GM20431 (cell line): ENCODE data around the gene TBC1D14.

Experiments used
- in situ Hi-C: fragments of 300-500 bp; cut with MseI, MboI; formaldehyde crosslinking; loops from one replicate; pipeline ENCODE4 v1.15.0; 2020; ENCODE audit warnings: low sequenced_read_pairs; ENCODE audit not compliant: unreplicated experiment

TBC1D14 gene

DNA sequence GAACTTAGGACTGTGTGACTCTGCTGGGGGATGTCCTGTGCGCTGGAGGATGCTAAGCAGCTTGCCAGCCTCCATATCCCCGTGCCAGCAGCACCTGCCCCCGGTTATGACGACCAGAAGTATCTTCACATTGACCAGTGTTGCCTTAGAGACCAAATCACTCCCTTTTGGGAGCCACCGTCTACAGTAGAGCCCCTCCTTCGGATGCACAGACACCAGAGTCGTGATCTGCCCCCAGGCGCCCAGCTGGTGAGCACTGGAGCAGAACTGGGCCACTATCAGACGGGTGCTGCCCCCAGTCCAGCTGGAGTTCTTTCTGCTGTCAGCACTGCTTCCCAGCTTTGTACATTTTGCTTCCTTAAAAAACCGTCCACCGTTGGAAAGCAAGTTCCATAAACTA is 103.5 kb downstream of the TBC1D14 start:
- in situ Hi-C loops = no loop called here

DNA sequence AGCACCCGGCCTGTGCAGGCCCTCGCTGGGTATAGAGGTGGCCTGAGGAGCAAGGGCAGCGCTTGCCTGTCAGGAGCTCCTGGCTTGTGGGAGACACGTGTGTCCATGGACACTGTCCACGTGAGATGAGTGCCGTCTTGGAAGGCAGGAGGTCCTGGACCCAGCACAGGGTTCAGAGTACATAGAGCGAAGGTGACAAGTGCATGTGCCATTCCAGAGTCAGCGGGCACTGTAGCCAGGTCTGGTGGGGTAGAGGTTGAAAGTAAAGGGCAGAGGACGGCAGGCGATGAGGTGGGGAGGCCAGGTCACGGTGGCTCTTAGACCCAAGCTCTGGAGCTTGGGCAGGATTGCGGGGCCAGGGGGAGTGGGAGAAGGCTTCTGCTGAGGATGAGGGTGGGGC is 105.2 kb downstream of the TBC1D14 start:
- in situ Hi-C loops = no loop called here

DNA sequence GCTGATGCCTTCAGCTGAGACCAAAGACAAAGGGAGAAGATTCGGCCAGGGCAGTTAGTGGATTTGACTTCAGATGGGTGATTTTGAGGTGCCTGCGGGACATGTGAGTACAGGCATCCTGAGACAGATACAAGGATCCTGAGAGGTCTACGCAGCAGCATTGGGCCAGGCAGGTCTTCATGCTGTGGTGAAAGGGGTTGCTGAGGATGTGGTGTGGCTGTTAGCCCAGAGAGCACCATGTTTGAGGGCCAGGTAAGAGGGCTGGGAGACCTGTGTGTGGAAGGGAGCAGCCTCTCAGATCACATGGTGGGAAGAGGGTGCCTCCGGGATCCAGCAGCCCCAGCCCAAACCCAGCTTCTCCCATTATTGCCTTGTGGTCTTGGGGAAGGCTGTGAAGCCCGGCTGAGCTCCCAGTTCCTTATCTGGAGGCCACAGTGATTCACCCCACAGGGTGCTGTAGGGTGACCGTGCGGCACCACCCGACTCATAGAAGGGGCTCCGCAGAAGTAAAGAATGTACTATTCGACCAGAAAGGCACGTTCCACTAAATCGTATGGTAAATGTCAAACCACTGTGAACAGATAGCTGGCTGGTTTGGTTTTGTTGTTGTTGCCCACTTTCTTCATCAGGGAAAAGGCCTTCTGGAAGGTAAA is 105.9 kb downstream of the TBC1D14 start:
- in situ Hi-C loops = no loop called here

DNA sequence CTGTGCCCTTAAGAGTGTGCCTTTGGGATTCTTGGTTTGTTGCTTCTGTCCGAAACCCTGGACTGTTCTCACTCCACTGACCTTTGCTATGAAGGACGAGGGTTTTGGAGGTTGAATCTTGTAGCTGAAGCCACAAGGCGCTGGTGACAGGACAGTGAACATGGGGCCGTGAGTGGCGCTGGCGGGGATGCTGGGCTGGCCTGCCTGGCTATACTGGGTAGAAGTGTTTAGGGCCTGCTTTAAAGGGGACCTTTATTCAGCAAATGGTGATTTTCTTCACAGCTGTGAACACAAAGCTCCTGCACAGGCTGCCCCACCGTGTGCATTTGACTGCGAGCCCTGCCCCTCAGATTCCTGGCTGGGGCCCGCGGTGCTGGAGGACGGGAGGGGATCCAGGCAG is 106.5 kb downstream of the TBC1D14 start:
- in situ Hi-C loops = no loop called here

DNA sequence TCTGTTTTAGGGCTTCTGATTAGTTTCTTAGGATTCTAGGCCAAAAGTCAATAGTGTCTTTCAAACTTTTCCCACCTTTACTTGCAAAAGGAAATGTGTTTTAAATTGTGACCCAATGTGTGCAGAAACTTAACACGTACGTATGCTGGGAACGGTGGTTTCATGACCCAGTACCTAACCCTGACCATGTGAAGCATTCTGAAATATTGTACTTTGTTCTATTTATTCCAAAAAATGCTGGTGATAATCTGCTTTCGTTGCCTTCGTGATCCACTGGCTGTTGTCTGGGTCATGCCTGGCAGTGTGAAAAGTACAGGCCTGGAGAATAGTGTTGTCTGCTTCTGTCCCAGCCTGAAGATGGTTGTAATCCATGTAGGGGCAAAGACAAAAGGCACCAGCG is 106.9 kb downstream of the TBC1D14 start:
- in situ Hi-C loops = no loop called here

DNA sequence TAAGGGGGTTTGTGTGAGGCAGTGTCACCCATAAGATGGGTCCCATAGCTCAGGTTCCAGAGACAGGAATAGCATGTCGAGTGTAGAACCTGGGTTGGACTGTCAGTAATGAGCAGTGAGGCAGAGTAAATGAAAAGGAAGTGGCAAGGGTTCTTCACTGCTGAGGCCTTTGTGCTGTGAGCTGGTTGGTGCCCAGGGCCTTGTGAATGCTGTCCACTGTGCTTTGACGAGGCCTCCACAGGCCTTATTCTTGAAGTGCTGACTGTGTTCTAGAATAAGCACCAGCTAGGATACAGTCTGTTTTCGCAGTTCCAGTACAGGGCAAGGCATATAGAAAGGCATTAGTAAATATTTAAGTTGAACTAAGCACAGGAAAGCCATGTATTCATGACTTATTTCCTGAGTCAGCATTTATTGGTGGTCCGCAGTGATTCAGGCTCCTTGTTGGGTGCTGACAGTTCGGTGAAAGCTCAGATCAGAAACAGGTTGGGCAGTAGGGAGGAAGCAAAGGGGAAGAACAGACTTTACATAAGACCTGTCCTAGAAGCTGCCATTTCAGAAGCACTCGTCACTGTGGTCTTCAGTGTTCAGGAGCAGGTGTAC is 107.9 kb downstream of the TBC1D14 start:
- in situ Hi-C loops = no loop called here

DNA sequence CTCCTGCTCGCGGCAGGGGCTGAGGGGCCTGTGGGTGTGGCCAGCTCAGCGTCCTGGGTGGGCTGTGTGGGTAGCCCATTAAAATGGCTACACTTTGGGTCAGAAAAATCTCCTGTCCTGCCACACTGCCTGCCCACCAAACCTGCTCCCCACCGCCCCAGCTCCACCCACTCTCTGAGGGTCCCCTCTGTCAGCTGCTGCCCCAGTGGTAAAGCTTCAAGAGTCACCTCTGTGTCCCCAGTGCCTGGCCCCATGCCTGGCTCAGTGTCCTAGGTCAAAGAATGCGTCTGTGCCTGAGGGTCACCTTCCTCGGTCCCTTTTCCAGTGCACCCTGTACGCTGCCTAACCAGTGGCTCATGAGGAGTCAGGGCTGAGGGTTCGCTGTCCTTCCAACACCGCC is 108.7 kb downstream of the TBC1D14 start:
- in situ Hi-C loops = no loop called here

DNA sequence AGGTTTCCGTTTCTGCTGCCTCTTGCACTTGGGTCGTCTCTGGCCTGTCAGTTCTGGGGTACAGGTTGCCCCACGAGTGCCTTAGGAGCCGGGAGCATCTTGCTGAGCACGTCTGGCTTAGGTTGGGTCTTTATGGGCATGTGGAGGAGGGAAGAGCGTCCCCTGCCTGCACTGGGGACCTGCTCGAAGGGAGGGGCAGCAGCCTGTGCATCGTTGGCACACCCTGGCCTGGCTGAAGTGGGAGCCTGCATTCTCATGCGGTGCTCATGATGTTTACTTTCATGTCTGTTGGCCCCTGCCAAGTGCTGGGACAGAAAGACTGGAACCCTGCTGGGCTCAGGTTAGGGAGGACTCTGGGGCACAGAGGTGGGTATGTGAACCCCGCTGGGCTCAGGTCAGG is 109.7 kb downstream of the TBC1D14 start:
- in situ Hi-C loops = no loop called here

DNA sequence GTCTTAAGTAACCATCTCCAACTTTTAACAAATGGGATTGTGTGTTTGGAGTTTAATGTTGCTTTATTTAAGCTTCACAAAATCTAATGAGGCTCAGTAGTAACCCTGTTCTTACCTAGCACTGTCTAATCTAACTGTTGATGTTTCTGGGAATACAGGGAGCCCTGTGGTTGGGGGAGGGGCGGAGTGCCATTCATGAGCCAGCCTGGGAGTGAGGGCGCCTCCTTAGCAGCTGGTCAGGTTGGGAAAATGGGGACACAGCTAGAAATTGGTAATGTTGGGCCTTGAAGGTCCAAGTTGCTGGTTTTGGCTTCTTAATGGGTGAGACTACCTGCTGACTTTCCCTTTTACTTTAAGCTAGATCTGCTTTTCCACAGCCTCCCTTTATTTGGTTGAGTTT is 110.7 kb downstream of the TBC1D14 start:
- in situ Hi-C loops = no loop called here

DNA sequence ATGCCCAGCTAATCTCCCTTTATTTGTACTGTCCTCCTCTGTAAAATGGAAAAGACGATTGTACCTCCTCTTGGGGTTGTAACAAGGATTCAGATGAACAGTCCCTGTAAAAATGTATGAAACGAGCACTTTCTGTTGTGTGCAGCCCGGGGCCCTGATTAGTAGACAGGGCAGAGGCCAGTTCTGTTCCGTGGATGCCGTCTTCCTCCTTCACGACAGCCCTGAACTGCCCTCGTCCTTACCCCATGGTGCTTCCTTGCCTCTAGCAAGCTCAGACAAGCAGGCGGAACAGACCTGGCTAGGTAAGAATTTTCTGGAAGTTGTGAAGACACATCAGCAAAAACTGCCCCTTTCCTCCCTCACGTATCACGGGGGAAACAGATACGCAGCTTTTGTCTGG is 111.2 kb downstream of the TBC1D14 start:
- in situ Hi-C loops = no loop called here

DNA sequence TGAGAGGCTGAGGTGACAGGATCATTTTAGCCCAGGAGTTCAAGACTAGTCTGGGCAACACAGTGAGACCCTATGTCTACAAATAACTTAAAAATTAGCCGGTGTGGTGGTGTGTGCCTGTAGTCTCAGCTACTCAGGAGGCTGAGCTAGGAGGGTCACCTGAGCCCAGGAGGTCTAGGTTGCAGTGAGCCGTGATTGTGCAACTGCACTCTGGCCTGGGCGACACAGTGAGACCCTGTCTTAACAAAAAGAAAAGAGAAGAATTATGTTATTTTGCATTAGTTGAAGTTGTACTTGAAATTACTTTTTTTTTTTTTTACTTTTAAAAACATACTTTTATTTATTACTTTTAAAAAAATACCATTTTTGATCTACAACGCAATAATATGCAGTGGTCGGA is 111.7 kb downstream of the TBC1D14 start:
- in situ Hi-C loops = no loop called here

DNA sequence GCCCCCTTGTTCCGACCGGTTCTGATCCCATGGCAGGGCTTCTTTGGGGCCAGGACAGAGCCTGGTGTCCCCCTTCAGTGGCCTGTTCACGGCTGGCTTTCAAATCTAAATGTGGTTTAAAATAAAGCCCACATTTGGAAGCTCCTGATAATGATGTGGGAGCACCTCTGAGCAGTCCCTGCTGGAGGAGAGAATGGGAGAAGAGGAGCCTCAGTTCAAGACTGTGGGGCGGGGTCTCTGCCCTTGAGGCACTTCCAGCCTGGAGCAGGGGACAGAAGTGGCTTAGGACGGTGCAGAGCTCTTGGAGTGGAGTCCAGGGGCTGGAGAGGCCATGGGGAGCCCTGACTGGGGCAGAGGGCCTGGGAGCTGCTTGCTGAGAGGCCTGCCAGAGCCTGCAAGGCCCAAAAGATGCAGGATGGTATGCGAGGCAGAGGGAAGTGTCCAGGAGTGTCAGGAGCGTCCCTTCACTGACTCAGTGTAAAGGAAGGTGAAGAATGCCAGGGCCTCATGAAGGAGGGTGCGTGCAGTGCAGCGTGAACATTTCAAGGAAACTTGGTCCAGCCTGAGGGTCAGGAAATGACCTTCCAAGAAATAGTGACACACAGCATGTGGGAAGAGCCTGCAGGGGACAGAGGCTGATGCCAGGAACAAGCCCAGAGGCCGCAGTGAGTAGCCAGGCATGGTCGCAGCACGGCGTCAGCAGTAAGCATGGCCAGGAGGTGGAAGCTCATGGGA is 112.5 kb downstream of the TBC1D14 start:
- in situ Hi-C loops = no loop called here

DNA sequence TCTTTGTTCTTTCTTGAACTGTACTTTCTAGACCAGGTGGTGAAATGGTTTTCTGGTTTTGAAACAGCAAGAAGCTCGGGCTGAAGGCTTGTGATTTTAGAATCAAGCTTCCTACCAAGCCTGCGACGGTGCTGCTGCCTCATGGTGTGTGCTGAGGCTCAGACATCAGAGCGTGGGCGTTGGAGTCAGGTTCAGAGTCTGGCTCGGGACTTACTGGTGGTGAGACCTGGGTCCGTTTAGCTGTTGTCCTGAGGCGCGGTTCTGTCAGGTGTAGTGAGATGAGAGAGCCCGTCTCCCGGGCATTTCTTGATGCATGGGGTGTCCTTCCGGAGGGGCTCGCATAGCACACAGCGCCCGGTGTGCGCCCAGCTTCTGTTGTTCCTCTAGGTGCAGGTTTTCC is 113.9 kb downstream of the TBC1D14 start:
- in situ Hi-C loops = no loop called here

DNA sequence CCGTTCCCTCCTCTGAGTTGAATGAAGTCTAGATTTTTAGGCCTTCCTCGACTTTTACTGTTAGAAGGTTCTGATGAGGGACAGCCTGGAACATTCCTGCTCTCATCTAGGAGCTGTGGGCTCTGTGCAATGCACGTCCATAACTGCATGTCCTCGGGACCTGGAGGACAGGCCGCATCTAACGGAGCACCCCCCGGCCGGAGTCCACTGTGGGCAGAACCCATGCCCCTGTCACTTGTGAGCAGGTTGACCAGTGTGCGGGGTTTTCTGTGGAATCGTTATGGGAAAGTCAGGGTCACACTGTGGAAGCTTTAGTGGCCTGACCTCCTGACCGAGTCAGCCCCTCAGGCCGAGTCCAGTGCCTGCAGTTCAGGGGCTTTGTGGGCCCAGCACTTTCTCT is 114.3 kb downstream of the TBC1D14 start:
- in situ Hi-C loops = no loop called here

DNA sequence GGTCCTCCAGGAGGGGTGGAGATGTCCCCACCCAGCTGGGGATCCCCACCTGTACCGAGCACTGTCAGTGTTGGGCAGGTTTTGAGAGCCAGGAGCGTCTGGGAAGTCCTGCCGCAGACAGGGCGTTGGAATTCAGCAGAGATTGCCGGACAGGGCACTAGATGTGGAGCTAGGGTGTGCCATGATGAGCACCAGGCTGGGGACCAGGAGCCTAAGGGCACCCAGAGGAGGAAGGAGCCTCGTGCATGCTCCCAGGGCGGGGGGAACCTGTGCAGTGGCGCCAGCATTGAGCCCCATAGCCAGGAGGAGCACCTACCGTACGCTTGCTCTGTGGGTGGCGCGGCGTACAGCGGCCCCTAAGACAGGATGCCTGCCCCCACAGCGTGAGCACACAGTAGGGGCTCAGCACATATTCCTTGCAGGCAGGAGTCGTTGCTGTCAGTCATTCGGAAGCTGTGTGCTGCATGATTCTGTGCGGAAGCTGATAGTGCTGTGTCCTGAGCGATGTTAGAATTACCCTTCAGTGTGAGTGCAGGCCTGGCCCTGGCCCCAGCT is 114.8 kb downstream of the TBC1D14 start:
- in situ Hi-C loops = no loop called here

DNA sequence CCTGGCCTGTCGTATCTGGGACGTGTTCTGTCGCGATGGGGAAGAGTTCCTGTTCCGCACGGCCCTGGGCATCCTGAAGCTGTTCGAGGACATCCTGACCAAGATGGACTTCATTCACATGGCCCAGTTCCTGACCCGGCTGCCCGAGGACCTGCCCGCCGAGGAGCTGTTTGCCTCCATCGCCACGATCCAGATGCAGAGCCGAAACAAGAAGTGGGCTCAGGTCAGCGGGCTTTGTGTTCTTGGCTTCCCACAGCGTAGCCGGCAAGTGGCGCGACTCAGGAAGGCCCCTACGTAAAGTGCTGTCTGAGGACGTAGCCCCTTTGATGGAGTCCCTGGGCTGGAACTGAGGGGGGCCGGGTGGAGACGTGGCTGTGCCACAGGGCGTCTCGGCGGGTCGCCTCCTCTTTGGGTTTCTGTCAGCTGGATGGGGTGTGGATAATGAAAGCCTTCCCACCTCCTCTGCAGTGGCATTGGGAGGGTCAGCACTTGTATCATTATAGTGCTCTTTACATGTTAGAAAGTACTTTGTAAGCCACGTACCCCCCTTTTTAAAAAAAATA is 115.5 kb downstream of the TBC1D14 start:
- in situ Hi-C loops = no loop called here

DNA sequence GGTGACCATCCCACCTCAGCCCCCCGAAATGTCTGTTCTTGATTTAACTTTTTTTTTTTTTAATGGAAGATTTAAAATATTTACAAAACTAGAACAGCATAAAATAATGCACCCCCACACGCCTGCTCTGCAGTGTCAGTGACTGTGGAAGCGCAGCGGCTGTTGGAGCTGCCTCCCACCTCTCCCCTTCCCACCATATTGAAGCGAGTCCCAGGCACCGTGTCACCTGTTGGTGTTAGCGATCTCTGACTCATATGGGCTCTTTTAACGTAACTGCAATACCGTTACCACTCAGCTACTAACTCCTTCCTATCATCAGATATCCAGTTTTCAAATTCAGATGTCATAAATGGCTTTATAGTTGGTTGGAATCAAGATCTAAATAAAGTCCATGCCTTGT is 116.5 kb downstream of the TBC1D14 start:
- in situ Hi-C loops = no loop called here

DNA sequence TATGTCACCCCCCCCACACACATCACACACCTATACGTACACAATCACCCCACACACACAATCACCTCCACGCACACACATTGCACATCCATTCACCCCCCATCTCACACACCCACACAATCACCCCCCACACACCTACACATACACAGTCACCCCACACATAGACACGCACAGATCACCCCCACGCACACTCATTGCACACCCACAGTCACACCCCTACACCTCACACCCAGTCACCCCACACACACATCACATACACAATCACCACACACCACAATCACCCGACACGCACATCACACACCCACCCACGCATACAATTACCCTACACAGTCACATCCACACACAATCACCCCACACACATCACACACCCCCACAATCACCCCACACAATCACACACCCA is 117.7 kb downstream of the TBC1D14 start:
- in situ Hi-C loops = no loop called here

DNA sequence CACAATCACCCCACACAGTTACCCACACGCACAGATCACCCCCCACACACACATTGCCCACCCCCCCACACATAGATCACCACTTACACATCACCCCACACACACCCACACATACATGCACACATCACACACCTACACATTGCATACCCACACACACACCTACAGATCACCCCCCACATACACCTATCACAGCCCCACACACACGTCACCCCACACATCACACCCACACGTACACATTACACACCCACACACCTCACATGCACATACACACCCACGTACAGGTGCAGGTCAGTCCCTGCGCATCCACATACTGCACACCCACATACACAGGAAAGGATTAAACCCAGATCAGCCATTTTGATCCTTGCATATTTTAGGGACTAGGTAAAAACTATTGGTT is 118.3 kb downstream of the TBC1D14 start:
- in situ Hi-C loops = no loop called here

DNA sequence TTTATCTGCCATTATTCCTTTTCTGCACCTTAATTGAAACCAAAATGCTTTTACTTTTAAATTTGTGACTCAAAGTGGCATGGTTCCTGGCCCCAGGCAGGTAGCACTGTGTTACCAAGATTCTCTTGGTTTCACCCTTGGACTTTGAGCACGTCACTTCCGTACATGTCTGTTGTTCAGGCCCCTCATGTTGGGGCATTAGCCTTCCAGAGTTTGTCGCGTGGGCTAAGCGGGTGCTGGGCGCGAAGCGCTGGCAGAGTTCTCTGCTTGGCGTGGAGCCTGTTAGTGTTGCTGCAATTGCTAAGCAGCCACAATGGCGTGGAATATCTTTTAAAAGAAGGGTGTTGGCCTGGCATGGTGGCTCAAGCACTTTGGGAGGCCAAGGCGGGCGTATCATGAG is 119.6 kb downstream of the TBC1D14 start:
- in situ Hi-C loops = no loop called here

DNA sequence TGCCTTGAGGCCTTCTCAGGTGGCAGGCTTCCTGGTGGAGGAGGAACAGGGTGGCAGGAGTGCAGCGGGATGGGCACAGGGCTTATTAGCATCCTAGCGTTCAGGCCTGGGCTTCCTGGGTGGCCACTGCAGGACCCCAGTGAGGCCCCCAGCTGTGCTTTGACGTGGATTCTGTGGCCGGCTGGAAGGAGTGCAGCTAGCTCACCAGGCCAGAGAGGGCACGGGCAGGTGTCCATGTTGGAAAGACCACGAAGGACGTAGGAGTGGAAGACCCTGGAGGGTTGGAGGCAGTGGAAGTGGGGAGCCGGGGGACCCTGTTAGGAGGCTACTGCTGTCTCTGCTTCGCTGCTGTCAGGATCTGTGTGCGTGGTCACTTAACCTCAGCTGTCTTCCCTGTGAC is 120.3 kb downstream of the TBC1D14 start:
- in situ Hi-C loops = no loop called here
